Dedifferentiated amniotic fluid mesenchymal stem cell (primary cell): ENCODE results near the gene PINLYP.
A peak's percentile ranks its signal among the peaks of the same experiment; 100 is the strongest.
"Not testable (repeated sequence)": the region's sequence is repeated elsewhere in the genome, so short reads cannot be mapped to it uniquely, and the experiment has no call there.

Experiments used
- DNase-seq: peaks from one replicate; pipeline ENCODE4 v3.0.0-alpha.2; 2016; ENCODE audit errors: extremely low spot score

Gene PINLYP

DNA sequence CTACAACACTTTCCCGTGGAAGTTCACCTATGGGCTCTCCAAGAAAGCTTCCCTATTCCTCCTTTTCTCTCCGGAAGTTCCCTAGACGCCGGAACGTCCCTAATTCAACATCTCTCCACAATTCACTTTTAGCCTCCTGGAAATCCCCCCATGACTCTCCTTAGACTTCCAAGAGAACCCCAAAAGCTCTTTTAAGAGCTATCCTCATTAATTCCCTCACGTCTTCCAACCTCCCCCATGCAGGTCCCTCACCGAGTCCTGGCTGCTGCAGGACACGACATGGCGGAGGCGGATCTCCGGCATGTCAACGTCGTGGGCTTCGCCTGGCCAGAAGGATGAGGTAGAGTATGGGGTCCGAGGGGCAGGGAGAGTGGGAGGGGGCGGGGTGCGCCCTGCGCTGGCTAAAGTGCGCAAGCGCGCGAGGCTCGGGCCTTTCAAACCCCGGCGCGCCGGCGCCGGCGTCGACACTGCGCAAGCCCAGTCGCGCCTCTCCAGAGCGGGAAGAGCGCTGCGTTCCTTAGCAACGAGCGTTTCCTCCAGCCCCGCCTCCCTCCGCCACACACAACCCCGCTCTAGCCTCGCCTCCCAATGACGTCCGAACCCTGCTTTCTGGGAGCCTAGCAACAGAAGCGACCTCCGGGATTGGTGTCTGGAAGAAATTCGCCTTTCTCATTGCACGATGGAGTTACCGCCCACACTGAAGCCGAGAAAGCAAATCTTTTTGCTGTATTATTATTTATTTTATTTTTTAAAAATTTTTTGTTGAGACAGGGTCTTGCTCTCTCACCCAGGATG, at the start of gene PINLYP, which contains the start of gene XRCC1:
Gene PINLYP (plus strand): TSS at position 646 of the 795 bp plus-strand sequence. CDS start 1,391 bp downstream, outside the sequence.
Gene XRCC1 (minus strand): TSS at position 372 of the 795 bp plus-strand sequence. CDS start 69 bp downstream, at position 303.
- peak; percentile 99 for DNase-seq

- no peak for DNase-seq
These were observed 49.5 kb upstream of the PINLYP start for GRCh38 chr19:43525836-43526771.

- peak; percentile 46 for DNase-seq
These were observed 48.4 kb upstream of the PINLYP start, which contains the start of gene ETHE1 for GRCh38 chr19:43526884-43527859. Gene ETHE1, minus strand, starts transcription at chr19:43527201. Its CDS starts 24 bp downstream, at chr19:43527177.

DNA sequence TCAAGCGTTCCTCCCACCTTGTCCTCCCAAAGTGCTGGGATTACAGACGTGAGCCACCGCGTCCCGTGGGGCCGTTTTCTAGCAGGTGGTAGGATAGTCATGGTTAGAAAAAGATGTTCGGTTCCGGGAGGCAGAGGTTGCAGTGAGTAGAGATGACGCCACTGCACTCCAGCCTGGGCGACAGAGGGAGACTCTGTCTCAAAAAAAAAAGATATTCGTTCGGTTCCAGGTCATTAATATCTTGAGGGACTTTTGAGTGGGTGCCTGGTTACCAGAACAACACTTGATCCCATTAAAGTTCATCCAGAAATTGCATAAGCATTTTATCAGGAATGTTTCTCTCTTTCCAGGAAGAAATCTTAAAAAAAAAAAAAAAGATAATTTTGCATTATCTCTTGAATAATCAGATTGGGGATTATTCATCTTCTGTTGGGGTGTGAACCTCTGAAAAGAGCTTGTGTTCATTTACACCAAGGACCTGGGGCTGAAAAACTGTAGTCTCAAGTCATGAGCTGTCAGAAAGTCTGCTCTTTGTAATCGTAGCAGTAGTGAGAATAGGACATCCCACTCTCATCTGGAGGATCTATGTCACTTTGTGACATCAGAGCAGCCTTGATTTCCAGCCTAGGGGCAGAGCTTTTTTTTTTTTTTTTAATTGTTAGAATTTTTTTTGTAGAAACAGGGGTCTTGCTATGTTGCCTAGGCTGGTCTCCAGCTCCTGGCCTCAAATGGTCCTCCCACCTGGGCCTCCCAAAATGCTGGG, 47.6 kb upstream of the PINLYP start:
- no peak for DNase-seq

DNA sequence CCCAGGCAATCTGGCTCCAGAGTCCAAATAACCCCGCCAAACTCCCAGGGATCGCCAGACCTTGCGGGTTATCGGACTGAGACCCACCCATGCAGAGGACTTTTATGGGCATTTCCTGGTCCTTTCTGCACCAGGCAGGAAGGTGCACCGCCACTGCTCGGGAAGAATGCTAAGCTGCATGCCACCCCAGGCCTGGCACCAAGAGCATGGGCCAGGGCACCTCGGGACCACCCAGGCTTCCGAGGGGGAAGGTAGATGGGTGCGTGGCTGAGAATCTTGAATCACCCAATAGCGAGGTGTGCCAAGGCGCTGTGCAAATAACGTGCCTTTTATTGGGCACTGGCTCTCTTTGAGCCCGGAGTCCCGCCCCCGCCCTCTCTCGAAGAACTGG, 43.0 kb upstream of the PINLYP start:
- no peak for DNase-seq

- DNase-seq: peak; percentile 90
These were observed 42.5 kb upstream of the PINLYP start, which contains the start of gene ZNF575 for GRCh38 chr19:43532962-43533545. Gene ZNF575, plus strand, starts transcription at chr19:43533188. Its CDS starts 1,235 bp downstream, at chr19:43534423.

DNA sequence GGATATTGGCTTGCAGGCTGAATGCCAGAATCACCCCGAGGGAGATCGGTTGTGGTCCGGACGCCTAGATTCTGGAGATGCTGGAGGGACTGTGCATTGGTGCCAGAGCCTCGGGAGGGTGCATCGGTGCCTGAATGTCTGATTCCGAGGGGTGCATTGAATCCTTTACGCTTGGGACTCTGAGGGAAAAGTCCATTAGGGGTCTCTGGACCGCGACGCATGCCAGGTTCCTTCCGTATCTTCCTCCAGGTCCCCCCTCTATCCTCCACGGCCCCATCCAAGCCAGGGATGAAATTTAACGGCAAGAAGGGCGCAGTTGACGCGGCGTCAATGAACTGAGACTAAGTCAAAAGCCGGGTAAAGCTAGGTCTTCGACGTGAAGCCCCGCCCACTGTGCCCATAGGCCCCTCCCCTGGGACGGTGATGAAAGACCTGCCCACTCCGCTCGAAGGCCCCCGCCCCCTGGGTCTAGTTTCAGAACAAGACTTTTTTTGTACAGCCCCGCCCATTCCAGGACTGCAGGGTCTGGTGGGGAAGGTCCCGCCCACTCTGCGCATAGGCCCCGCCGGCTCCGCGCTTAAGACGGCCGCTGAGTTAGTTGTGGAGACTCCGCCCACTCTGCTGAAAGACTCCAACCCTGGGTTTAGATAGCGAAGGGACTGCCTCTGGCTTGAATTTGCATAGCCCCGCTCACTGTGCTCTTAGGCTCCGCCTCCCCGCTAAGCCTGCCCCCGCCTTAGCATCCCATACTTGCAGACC, 41.9 kb upstream of the PINLYP start:
- DNase-seq: peak; percentile 98

DNA sequence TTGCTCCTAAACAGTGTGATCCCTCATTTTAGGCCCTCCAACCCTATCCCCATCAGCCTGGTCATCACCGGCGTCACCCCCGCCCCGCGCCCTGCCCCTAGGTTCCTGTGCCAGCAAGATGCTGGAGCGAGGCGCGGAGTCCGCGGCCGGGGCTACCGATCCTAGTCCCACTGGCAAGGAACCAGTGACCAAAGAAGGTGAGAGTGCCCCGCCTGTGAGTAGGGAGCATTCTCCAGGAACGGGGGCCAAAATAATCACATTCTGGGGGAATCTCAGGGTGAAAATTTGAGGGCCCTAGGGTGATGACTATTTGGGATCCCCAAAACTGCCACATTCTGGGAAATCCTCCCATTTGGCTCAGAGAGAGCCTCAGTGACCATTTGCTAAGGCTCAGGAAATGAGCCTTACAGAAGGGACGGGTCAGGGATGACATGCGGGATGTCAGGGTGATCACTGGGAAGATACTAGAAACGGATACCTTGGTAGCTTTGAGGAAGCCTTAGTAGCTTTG, 41.2 kb upstream of the PINLYP start:
- DNase-seq: no peak

DNA sequence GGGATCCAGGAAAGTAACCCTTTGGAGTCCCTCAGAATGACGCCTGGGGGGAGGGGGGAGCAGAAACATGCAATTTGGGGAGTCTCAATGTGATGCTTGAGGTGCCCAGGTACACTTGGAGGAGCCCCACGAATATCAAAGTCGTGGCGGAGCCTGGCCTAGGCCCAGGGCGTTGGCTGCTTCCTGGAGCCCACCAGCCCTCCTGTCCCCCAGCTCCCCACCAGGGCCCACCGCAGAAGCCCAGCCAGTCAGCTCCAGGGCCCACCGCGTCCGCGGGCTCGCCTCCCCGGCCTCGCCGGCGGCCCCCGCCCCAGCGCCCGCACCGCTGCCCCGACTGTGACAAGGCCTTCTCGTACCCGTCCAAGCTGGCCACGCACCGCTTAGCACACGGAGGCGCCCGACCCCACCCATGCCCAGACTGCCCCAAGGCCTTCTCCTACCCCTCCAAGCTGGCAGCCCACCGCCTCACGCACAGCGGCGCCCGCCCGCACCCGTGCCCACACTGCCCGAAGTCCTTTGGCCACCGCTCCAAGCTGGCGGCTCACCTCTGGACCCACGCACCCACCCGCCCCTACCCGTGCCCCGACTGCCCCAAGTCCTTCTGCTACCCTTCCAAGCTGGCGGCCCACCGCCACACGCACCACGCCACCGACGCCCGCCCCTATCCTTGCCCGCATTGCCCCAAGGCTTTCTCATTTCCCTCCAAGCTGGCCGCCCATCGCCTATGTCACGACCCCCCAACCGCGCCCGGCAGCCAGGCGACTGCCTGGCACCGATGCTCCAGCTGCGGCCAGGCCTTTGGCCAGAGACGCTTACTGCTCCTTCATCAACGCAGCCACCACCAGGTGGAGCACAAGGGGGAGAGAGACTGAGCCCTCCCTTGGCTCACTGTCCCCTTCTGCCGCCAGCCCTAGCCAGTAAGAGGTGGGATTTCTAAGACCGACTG, 40.5 kb upstream of the PINLYP start:
- DNase-seq: no peak

GRCh38 chr19:43538922-43539321, 36.7 kb upstream of the PINLYP start:
- no peak for DNase-seq

GRCh38 chr19:43540381-43540780, 35.2 kb upstream of the PINLYP start:
- no peak for DNase-seq

DNA sequence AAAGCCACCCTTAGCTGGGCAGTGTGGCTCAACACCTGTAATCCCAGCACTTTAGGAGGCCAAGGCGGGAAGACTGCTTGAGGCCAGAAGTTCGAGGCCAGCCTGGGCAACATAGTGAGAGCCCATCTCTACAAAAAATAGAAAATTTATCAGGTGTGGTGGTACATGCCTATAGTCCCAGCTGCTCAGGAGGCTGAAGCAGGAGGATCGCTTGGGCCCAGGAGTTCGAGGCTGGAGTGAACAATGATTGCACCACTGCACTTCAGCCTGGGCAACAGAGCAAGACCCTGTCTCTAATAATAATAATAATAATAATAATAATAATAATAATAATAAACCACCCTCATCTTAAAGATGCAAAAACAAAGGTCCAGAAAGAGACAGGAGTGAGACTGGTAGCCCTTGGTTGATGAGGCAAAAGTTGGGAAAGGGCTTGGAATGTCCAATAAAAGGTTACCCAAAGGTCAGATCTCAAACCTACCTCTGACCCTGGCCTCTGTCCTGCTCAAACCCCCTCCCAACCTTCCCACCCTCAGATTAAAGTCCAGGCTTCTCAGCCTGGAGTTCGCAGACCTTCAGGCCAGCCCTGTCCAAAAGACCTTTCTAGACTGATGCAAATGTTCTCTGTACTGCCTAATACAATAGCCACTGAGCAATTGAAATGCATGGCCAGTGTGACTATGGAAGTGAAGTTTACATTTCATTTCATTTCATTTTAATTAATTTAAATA, 33.5 kb upstream of the PINLYP start:
- DNase-seq: no peak

DNA sequence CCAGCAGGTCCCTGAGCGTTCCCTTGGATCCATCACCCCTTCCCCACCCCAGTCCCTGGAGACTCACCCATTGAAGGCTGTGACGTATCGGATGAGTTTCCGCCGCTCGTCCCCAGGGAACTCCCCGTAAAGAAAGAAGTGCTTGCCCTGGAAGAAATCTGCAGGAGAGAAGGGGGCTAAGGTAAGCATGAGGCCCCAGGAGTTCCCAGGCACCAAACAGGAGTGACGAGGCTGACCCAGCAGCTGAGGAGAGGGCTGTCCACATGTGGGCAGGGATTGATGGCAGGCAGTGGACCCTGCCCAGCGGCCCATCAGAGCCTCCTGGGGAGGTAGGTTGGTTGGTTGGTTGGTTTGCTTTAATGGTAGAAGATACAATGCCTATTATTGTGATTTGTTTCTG, 31.5 kb upstream of the PINLYP start:
- DNase-seq: no peak

GRCh38 chr19:43545276-43545675, 30.3 kb upstream of the PINLYP start:
- no peak for DNase-seq

GRCh38 chr19:43545981-43546380, 29.6 kb upstream of the PINLYP start:
- no peak for DNase-seq

DNA sequence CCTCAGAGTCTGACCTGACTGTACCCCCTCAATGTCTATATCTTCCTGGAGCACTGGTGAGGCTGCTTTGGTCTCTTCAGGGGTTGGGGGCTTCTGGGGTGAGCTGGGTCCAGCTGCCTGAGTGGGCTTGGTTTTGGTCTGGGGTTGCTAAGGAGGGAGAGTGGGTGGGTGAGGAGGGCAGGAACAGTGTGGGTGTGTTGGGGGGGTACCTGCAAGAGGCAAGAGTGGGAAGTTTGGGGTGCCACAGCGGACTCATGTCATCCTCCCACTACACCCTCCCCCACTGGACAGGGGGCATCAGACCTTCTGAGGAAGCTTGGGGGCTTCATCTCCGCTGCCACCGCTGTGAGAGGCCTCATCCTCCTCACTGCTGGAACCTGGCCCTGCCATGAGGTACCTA, 29.0 kb upstream of the PINLYP start:
- no peak for DNase-seq

DNA sequence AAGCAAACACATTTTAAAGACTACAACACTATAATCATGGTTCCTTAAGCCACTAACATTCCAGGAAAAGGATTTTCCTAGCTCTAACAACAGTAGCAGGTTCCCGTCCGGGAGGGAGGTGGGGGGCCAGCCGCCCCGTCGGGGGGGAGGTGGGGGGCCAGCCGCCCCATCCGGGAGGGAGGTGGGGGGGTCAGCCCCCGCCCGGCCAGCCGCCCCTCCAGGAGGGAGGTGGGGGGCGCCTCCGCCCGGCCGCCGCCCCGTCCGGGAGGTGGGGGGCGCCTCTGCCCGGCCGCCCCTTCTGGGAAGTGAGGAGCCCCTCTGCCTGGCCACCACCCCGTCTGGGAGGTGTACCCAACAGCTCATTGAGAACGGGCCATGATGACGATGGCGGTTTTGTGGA, 27.7 kb upstream of the PINLYP start:
- DNase-seq: not testable (repeated sequence)
